HG03469 (cell line): ENCODE measurements around the gene ATP6V0E2.
"Not testable (repeated sequence)": the region's sequence is repeated elsewhere in the genome, so short reads cannot be mapped to it uniquely, and the experiment has no call there.

Experiments
- ATAC-seq: cut with Tn5 transposase; IDR thresholded peaks from one replicate; pipeline ENCODE4 v1.9.1; 2021; ENCODE audit warnings: mild to moderate bottlenecking, moderate library complexity, moderate number of reproducible peaks; ENCODE audit not compliant: unreplicated experiment

ATP6V0E2 gene

GRCh38 chr7:149873074-149873969 is at the start of gene ATP6V0E2:
TSS of gene ATP6V0E2 (plus strand) at chr7:149873969. CDS start at chr7:149874066, 97 bp downstream.
- ATAC-seq: peak; percentile 84

DNA sequence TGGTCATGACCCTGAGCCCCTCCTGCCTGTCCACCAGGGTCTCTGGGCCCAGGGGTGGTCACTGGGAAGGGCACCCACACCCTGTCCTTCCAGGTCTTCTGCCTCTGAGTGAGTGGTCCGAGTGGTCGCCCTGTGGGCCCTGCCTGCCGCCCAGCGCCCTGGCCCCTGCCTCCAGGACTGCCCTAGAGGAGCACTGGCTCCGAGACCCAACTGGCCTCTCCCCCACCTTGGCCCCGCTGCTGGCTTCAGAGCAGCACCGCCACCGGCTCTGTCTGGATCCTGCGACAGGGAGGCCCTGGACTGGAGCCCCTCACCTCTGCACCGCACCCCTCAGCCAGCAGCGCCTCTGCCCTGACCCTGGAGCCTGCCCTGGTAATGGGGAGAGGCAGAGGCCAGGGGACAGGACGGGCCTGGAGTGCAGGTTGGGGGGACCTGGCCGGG is 49.4 kb upstream of the ATP6V0E2 start:
- no peak for ATAC-seq

- ATAC-seq: no peak
Measured at GRCh38 chr7:149824748-149825566, 48.8 kb upstream of the ATP6V0E2 start.

DNA sequence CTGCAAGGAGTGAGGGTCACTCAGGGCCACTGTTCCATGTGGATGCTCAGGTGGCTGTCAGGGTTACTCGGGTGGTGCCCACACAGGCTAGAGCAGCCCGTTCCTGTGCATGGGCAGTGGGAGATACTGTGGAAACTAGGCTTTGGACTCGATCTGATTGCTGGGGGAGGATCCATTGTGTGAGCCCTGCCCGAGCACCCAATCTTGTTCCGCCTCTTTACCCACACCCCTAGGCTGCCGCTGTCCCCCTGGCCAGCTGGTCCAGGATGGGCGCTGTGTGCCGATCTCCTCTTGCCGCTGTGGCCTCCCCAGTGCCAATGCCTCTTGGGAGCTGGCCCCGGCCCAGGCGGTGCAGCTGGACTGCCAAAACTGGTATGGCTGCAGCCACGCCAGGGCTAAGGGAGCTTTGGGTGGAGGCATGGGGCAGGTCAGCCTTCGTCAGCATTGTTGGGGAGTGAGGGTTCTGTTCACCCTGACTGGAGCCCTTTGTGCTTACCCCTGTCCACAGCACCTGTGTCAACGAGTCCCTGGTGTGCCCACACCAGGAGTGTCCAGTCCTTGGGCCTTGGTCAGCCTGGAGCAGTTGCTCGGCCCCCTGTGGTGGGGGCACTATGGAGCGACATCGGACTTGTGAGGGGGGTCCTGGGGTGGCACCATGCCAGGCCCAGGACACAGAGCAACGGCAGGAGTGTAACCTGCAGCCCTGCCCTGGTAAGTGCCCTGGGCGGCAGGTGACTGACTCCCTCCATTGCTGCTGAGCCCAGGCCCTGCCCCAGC is 48.0 kb upstream of the ATP6V0E2 start:
- no peak for ATAC-seq

GRCh38 chr7:149826344-149827088 is 47.3 kb upstream of the ATP6V0E2 start:
- no peak for ATAC-seq

DNA sequence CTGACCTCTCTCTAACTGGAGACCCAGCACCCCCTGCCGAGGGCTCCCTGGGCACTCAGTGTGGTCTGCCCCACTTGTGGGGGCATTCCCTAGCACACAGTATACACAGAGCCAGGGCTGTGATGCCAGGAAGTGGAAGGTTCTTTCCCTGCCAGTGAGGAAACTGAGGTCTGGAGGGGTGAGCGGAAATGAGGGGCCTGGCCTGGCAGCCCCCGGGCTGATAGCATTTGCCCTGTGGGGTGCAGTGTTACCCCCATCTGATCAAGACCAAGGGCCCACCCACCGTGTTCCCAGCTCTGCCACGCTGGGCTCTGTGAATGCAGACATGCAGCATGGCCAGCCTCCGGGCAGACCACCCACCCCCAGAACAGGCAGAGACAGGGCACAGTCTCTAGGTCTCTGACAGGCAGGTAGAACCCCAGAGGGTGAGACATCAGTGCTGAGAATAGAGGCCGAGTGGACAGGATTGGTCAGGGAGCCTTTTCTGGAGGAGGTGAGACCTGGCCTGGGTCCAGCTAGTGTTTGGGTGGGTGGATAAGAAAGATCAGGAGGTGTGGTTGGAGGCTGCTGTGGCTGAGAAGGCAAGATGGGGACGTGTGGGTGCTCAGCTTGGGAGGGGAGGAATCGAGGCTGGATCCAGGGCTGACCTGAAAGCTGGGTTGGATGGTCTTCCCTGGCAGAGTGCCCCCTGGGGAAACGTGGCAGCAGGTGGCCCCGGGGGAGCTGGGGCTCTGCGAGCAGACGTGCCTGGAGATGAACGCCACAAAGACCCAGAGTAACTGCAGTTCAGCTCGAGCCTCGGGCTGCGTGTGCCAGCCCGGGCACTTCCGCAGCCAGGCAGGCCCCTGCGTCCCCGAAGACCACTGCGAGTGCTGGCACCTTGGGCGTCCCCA is 46.4 kb upstream of the ATP6V0E2 start:
- no peak for ATAC-seq

GRCh38 chr7:149828357-149829309 is 45.1 kb upstream of the ATP6V0E2 start:
- no peak for ATAC-seq

- ATAC-seq: not testable (repeated sequence)
Measured at GRCh38 chr7:149830527-149830926, 43.2 kb upstream of the ATP6V0E2 start.

- no peak for ATAC-seq
Measured at GRCh38 chr7:149830997-149831740, 42.6 kb upstream of the ATP6V0E2 start.

- ATAC-seq: no peak
Measured at GRCh38 chr7:149831741-149832219, 42.0 kb upstream of the ATP6V0E2 start.

DNA sequence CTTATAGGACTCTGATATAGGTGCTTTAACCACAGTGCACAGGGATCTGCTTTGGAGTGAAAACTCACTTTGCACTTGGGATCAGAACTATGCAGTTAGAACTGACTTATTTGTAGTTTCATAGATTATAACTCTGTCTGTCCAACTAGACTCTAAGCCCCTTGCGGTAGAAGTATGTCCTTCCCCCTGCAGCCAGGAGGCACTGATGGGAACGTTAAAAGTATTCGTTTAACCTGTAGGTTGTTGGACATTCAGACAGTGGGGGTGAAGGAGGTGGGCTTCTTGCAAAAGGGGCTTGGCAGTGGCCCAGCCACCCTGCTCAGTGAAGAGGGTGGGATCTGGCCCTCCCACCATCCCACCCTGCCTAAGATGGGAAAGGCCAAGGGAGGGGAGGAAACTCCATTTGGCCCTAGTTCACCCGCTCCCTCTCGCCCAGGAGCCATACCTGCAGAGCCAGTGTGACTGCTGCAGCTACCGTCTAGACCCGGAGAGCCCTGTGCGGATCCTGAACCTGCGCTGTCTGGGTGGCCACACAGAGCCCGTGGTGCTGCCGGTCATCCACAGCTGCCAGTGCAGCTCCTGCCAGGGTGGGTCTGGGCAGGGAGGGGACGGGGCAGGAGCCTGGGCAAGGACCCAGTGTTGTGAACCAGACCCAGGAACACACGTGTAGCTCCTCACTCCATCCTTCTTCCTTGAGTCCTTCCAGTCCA is 41.3 kb upstream of the ATP6V0E2 start:
- no peak for ATAC-seq

DNA sequence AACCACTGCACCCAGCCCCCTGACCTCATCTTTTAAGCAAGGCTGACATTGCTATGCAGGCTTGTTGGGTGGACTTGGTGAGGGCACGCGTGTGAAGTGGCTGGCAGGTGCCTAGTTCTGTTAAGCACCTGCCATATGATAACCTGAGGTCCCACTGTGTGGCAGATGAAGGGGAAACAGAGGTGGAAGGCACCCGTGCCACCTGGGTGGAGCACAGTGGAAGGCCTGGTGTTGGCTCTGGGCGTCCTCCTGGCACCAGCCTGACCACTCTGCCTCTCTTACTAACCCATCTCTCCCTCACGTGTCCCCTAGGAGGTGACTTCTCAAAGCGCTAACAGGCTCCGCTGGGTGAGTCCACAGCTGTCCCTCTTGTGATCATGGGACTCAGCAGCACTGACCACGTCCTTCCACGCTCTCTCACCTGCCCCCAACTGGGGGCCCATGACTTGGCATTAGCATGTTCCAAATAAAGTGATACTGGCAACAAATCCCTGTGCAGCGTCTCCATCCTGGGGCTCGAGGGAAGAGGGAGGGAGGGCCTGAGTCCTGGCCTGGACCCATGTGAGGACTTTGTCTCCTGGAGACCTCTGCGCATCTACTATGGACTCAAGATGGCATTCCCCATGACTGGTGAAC is 40.2 kb upstream of the ATP6V0E2 start:
- ATAC-seq: no peak

- ATAC-seq: no peak
Measured at GRCh38 chr7:149834601-149835000, 39.2 kb upstream of the ATP6V0E2 start.

GRCh38 chr7:149836434-149836833 is 37.3 kb upstream of the ATP6V0E2 start:
- no peak for ATAC-seq

- no peak for ATAC-seq
Measured at GRCh38 chr7:149837564-149838223, 36.1 kb upstream of the ATP6V0E2 start.
